Subcutaneous abdominal adipose tissue (tissue), 5 donors: ENCODE results near the gene TTLL11.

Experiments used
- H3K27ac ChIP-seq: one replicate; pipeline ENCODE4 v1.7.0; 2013; ENCODE audit warnings: low read depth, mild to moderate bottlenecking, inconsistent platforms, low read length, moderate library complexity
- H3K27me3 ChIP-seq, 5 donors: one replicate each; pipeline ENCODE4 v1.7.0; 2013; ENCODE audit warnings: low read length in 5 of 5, inconsistent platforms in 1 of 5; ENCODE audit not compliant: control insufficient read depth in 5 of 5, insufficient read depth in 4 of 5
- H3K36me3 ChIP-seq, 5 donors: one replicate each; pipeline ENCODE4 v1.7.0; 2013; ENCODE audit warnings: low read length in 5 of 5; ENCODE audit not compliant: control insufficient read depth in 5 of 5, insufficient read depth in 5 of 5
- H3K4me1 ChIP-seq, 5 donors: one replicate each; pipeline ENCODE4 v1.7.0; 2013; ENCODE audit warnings: low read length in 5 of 5, mild to moderate bottlenecking in 3 of 5, moderate library complexity in 1 of 5; ENCODE audit not compliant: control insufficient read depth in 5 of 5, insufficient read depth in 5 of 5
- H3K4me3 ChIP-seq, 5 donors: one replicate each; pipeline ENCODE4 v1.7.0; 2013; ENCODE audit warnings: low read length in 5 of 5, low read depth in 1 of 5
- H3K9ac ChIP-seq, 5 donors: one replicate each; pipeline ENCODE4 v1.7.0; 2013; ENCODE audit warnings: low read length in 5 of 5, mild to moderate bottlenecking in 4 of 5, moderate library complexity in 3 of 5
- H3K9me3 ChIP-seq, 5 donors: one replicate each; pipeline ENCODE4 v1.7.0; 2013; ENCODE audit warnings: low read length in 5 of 5; ENCODE audit not compliant: control insufficient read depth in 5 of 5
- donor health status: healthy.
- donor health status: healthy.
- donor health status: healthy.
- donor health status: healthy.
- donor health status: healthy.

Gene TTLL11

GRCh38 chr9:121783111-121783510 lies 310.0 kb downstream of the TTLL11 start:
- no peaks in the 10 kb centered on the region for H3K27me3 ChIP-seq
- no peak overlapping the region for H3K27ac ChIP-seq
- H3K9me3 ChIP-seq: peaks cover 0 to 5% (median under 1%) of the 10 kb centered on the region in 5 donors
- H3K4me1 ChIP-seq: peaks cover 0 to 13% (median 0%) of the 10 kb centered on the region in 5 donors
- no peak overlapping the region for H3K9ac ChIP-seq
- H3K4me3 ChIP-seq: no peak overlapping the region
- peaks cover under 1 to 65% (median 52%) of the 10 kb centered on the region in 5 donors for H3K36me3 ChIP-seq

GRCh38 chr9:121782514-121783110 lies 310.5 kb downstream of the TTLL11 start:
- Histone ChIP-seq H3K9me3 (peaks cover 0 to 10% (median 4%) of the 10 kb centered on the region in 5 donors), H3K4me1 (peaks cover 0 to 13% (median 0%) of the 10 kb centered on the region in 5 donors), H3K4me3 (no peak overlapping the region), H3K27me3 (no peaks in the 10 kb centered on the region), H3K9ac (no peak overlapping the region), H3K36me3 (peaks cover 6 to 70% (median 56%) of the 10 kb centered on the region in 5 donors), H3K27ac (no peak overlapping the region)

- peaks cover 0 to 13% (median 0%) of the 10 kb centered on the region in 5 donors for H3K4me1 ChIP-seq
- no peak overlapping the region for H3K4me3 ChIP-seq
- no peak overlapping the region for H3K27ac ChIP-seq
- peaks cover 0 to 11% (median 4%) of the 10 kb centered on the region in 5 donors for H3K9me3 ChIP-seq
- no peaks in the 10 kb centered on the region for H3K27me3 ChIP-seq
- H3K36me3 ChIP-seq: peaks cover 11 to 77% (median 62%) of the 10 kb centered on the region in 5 donors
- H3K9ac ChIP-seq: no peak overlapping the region
These were observed 311.2 kb downstream of the TTLL11 start for GRCh38 chr9:121781701-121782464.

GRCh38 chr9:121781145-121781548 lies 312.0 kb downstream of the TTLL11 start:
- Histone ChIP-seq H3K4me3 (no peak overlapping the region), H3K9ac (no peak overlapping the region), H3K27me3 (no peaks in the 10 kb centered on the region), H3K36me3 (peaks cover 11 to 79% (median 70%) of the 10 kb centered on the region in 5 donors), H3K9me3 (peaks cover 0 to 11% (median 4%) of the 10 kb centered on the region in 5 donors), H3K27ac (no peak overlapping the region), H3K4me1 (peaks cover 0 to 13% (median 0%) of the 10 kb centered on the region in 5 donors)

- H3K9ac ChIP-seq: no peak overlapping the region
- peaks cover 11 to 79% (median 71%) of the 10 kb centered on the region in 5 donors for H3K36me3 ChIP-seq
- H3K4me3 ChIP-seq: no peak overlapping the region
- H3K27me3 ChIP-seq: no peaks in the 10 kb centered on the region
- H3K9me3 ChIP-seq: peaks cover 0 to 11% (median 4%) of the 10 kb centered on the region in 5 donors
- H3K4me1 ChIP-seq: peaks cover 0 to 13% (median 0%) of the 10 kb centered on the region in 5 donors
- H3K27ac ChIP-seq: no peak overlapping the region
These were observed 312.7 kb downstream of the TTLL11 start for GRCh38 chr9:121780177-121781040.

- H3K9me3 ChIP-seq: peaks cover 0 to 11% (median 4%) of the 10 kb centered on the region in 5 donors
- peaks cover 11 to 79% (median 73%) of the 10 kb centered on the region in 5 donors for H3K36me3 ChIP-seq
- H3K27ac ChIP-seq: no peak overlapping the region
- H3K9ac ChIP-seq: no peak overlapping the region
- H3K4me3 ChIP-seq: no peak overlapping the region
- H3K27me3 ChIP-seq: no peaks in the 10 kb centered on the region
- peaks cover 0 to 13% (median 0%) of the 10 kb centered on the region in 5 donors for H3K4me1 ChIP-seq
These were observed 313.6 kb downstream of the TTLL11 start for GRCh38 chr9:121779381-121780117.

GRCh38 chr9:121778252-121779225 lies 314.6 kb downstream of the TTLL11 start:
- H3K9me3 ChIP-seq: peaks cover 0 to 11% (median 4%) of the 10 kb centered on the region in 5 donors
- H3K9ac ChIP-seq: no peak overlapping the region
- no peak overlapping the region for H3K4me3 ChIP-seq
- H3K4me1 ChIP-seq: peaks cover 0 to 13% (median 0%) of the 10 kb centered on the region in 5 donors
- peaks cover 11 to 81% (median 75%) of the 10 kb centered on the region in 5 donors for H3K36me3 ChIP-seq
- H3K27ac ChIP-seq: no peak overlapping the region
- no peaks in the 10 kb centered on the region for H3K27me3 ChIP-seq

- Histone ChIP-seq H3K4me1 (peaks cover 0 to 13% (median 0%) of the 10 kb centered on the region in 5 donors), H3K9me3 (peaks cover 0 to 11% (median 4%) of the 10 kb centered on the region in 5 donors), H3K4me3 (no peak overlapping the region), H3K9ac (no peak overlapping the region), H3K36me3 (peaks cover 11 to 80% (median 74%) of the 10 kb centered on the region in 5 donors), H3K27ac (no peak overlapping the region), H3K27me3 (no peaks in the 10 kb centered on the region)
These were observed 316.1 kb downstream of the TTLL11 start for GRCh38 chr9:121776739-121777637.
